LNCAP (cell line): ENCODE results near the gene ATP2B1.

Experiments used
- TF ChIP-seq, protein P1 (sequence below): fragments of 450-650 bp; IDR thresholded peaks from 2 replicates; pipeline ENCODE4 v1.5.1; 2017; ENCODE audit warnings: mild to moderate bottlenecking

ATP2B1 gene

GRCh38 chr12:89622115-89622514 is 86.5 kb downstream of the ATP2B1 start:
- TF ChIP-seq, protein P1, sequence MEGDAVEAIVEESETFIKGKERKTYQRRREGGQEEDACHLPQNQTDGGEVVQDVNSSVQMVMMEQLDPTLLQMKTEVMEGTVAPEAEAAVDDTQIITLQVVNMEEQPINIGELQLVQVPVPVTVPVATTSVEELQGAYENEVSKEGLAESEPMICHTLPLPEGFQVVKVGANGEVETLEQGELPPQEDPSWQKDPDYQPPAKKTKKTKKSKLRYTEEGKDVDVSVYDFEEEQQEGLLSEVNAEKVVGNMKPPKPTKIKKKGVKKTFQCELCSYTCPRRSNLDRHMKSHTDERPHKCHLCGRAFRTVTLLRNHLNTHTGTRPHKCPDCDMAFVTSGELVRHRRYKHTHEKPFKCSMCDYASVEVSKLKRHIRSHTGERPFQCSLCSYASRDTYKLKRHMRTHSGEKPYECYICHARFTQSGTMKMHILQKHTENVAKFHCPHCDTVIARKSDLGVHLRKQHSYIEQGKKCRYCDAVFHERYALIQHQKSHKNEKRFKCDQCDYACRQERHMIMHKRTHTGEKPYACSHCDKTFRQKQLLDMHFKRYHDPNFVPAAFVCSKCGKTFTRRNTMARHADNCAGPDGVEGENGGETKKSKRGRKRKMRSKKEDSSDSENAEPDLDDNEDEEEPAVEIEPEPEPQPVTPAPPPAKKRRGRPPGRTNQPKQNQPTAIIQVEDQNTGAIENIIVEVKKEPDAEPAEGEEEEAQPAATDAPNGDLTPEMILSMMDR = no peak

GRCh38 chr12:89621521-89621920 is 87.1 kb downstream of the ATP2B1 start:
- TF ChIP-seq, protein P1 = no peak

- TF ChIP-seq, protein P1 = no peak
Measured at GRCh38 chr12:89619764-89620163, 88.9 kb downstream of the ATP2B1 start.

GRCh38 chr12:89618113-89618862 is 90.3 kb downstream of the ATP2B1 start:
- TF ChIP-seq, protein P1 = no peak

DNA sequence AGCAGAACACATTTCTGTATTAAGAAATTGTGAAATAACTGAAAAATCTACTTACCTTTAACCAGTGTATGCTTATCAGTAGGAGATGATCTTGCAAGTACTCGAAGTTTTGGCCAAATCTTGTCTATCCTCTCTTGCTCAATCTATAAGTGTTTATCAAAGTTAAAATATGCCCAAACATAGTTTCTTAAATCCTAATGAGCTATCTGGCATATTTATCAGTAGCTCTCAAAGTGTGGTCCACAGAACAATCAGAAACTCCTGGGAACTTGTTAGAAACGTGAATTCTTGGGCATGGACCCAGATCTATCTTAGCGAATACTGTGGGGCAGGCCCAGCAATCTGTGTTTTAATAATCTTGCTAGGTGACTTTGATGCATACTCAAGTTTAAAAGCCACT is 98.3 kb downstream of the ATP2B1 start:
- TF ChIP-seq, protein P1 = no peak

- TF ChIP-seq, protein P1 = no peak
Measured at GRCh38 chr12:89603678-89604077, 105.0 kb downstream of the ATP2B1 start.

DNA sequence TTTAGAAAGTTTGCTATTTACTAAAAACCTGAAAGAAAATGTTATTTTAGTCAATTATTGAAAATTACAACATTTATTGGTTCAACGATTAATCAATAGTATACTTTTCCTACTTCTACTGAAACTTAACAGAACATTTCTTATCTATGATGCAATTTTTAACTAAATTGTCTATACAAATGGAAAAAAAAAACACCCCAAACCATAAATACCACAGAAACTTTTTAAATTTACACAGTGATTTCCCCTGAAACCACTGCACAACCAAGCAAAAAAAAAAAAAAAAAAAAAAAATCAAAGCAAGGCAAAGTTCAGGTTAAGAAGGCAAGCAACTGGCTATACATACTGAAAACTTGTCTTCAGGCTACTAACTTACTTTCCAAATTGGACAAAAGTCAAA is 110.9 kb downstream of the ATP2B1 start:
- TF ChIP-seq, protein P1 = no peak

DNA sequence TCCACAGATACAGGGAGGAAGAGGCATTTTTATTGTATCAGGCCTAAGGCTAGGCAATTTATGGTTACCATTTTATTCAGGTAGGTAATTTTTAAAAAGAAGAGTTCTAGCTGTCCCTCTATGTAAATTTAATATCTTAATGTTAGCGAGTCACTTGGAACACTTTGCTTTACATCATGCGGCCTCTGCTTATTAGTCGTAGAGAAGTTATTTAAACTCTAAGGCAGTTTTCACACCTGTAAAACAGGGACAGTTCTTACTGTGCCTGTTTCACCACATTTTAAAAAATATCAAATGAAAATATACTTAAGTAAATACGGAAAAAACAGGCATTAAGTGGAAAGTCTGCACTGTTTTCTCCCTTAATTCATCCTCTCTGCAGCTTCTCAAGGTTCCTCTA is 111.4 kb downstream of the ATP2B1 start:
- TF ChIP-seq, protein P1 = no peak
